ENCODE measurements around the gene SUMO2. TPM values are rescaled to one million over a fixed set of nuclear protein-coding genes. Genes with fewer than 3 reads are reported as not detected.

Gene SUMO2
- polyA plus RNA-seq, 1 donor (not counting 4 experiments of a cell fraction or from before 2014, with no cell fraction given): 393 TPM

- Histone ChIP-seq H3K27me3 (ENCODE audit: control insufficient read depth, extremely low read depth, insufficient read depth, low read length) (no peaks in the 10 kb centered on the region), H3K4me2 (ENCODE audit: control insufficient read depth, extremely low read depth, insufficient read depth, low read depth, low read length) (peak overlapping the region; percentile 99), H3K9me1 (ENCODE audit: control insufficient read depth, extremely low read depth, insufficient read depth, low read length) (no peaks in the 10 kb centered on the region), H3K79me2 (ENCODE audit: control insufficient read depth, insufficient read depth, low read length) (peaks cover 45% of the 10 kb centered on the region), H3K36me3 (ENCODE audit: control insufficient read depth in 2 of 2, extremely low read depth in 1 of 2, insufficient read depth in 2 of 2, low read length in 2 of 2) (peaks cover 5 to 13% of the 10 kb centered on the region in 2 experiments), H3K9me3 (ENCODE audit: control insufficient read depth, low read depth, low read length) (no peaks in the 10 kb centered on the region), H4K20me1 (ENCODE audit: control insufficient read depth, extremely low read depth, insufficient read depth, low read length) (no peaks in the 10 kb centered on the region), H3K27ac (ENCODE audit: control insufficient read depth, insufficient read depth, low read length) (peak overlapping the region; percentile 98), H3K4me1 (ENCODE audit: control insufficient read depth, extremely low read depth, insufficient read depth, low read length) (peaks cover 3% of the 10 kb centered on the region), H3K4me3 (ENCODE audit: control insufficient read depth in 2 of 3, extremely low read depth in 1 of 3, insufficient read depth in 2 of 3, low read depth in 1 of 3, low read length in 3 of 3) (peak overlapping the region; percentile 80 to 100 (median 100)), H2AFZ (ENCODE audit: control insufficient read depth, low read length) (peak overlapping the region; percentile 100), H3K9ac (ENCODE audit: control insufficient read depth, extremely low read depth, insufficient read depth, low read length) (peak overlapping the region; percentile 100)
- dilution Hi-C loops (cut with MboI; ENCODE audit: extremely low pct_ligation_motif_present, low sequenced_read_pairs): no loop called here
- DNase-seq (ENCODE audit: low read depth, low spot score) (no peak), FAIRE-seq (no peak)
- TF ChIP-seq, protein P1, sequence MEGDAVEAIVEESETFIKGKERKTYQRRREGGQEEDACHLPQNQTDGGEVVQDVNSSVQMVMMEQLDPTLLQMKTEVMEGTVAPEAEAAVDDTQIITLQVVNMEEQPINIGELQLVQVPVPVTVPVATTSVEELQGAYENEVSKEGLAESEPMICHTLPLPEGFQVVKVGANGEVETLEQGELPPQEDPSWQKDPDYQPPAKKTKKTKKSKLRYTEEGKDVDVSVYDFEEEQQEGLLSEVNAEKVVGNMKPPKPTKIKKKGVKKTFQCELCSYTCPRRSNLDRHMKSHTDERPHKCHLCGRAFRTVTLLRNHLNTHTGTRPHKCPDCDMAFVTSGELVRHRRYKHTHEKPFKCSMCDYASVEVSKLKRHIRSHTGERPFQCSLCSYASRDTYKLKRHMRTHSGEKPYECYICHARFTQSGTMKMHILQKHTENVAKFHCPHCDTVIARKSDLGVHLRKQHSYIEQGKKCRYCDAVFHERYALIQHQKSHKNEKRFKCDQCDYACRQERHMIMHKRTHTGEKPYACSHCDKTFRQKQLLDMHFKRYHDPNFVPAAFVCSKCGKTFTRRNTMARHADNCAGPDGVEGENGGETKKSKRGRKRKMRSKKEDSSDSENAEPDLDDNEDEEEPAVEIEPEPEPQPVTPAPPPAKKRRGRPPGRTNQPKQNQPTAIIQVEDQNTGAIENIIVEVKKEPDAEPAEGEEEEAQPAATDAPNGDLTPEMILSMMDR (optimal IDR thresholded peaks at IDR 0.05 in 1 of 3, IDR thresholded peaks at IDR 0.05 in 1 of 3, conservative IDR thresholded peaks at IDR 0.05 in 1 of 3; ENCODE audit: extremely low read depth in 1 of 3, insufficient read depth in 2 of 3, low read length in 3 of 3): peak in 1 of 3 experiments; percentile 13
- TF ChIP-seq EZH2 (IDR thresholded peaks at IDR 0.05; ENCODE audit: low read length): no peak
Observed at GRCh38 chr17:75205793-75206163, 23.0 kb upstream of the SUMO2 start.

- DNase-seq (ENCODE audit: low read depth, low spot score): peak; percentile 54
- H3K4me3 ChIP-seq (ENCODE audit: control insufficient read depth in 2 of 3, extremely low read depth in 1 of 3, insufficient read depth in 2 of 3, low read depth in 1 of 3, low read length in 3 of 3): peak within 1 kb of the TSS; percentile 80 to 100 (median 100)
- H3K79me2 ChIP-seq (ENCODE audit: control insufficient read depth, insufficient read depth, low read length): peaks cover 43% of the 10 kb centered on the region
- no peaks in the 10 kb centered on the region for H4K20me1 ChIP-seq (ENCODE audit: control insufficient read depth, extremely low read depth, insufficient read depth, low read length)
- peak within 1 kb of the TSS; percentile 99 for H3K4me2 ChIP-seq (ENCODE audit: control insufficient read depth, extremely low read depth, insufficient read depth, low read depth, low read length)
- TF ChIP-seq, protein P1 (optimal IDR thresholded peaks at IDR 0.05 in 1 of 3, IDR thresholded peaks at IDR 0.05 in 1 of 3, conservative IDR thresholded peaks at IDR 0.05 in 1 of 3; ENCODE audit: extremely low read depth in 1 of 3, insufficient read depth in 2 of 3, low read length in 3 of 3): no peak
- no peak for TF ChIP-seq EZH2 (IDR thresholded peaks at IDR 0.05; ENCODE audit: low read length)
- no peaks in the 10 kb centered on the region for H3K27me3 ChIP-seq (ENCODE audit: control insufficient read depth, extremely low read depth, insufficient read depth, low read length)
- H3K9me1 ChIP-seq (ENCODE audit: control insufficient read depth, extremely low read depth, insufficient read depth, low read length): no peaks in the 10 kb centered on the region
- peaks cover 5 to 11% of the 10 kb centered on the region in 2 experiments for H3K36me3 ChIP-seq (ENCODE audit: control insufficient read depth in 2 of 2, extremely low read depth in 1 of 2, insufficient read depth in 2 of 2, low read length in 2 of 2)
- H2AFZ ChIP-seq (ENCODE audit: control insufficient read depth, low read length): peak within 1 kb of the TSS; percentile 100
- no peak for FAIRE-seq
- H3K9ac ChIP-seq (ENCODE audit: control insufficient read depth, extremely low read depth, insufficient read depth, low read length): peak within 1 kb of the TSS; percentile 100
- peaks cover 3% of the 10 kb centered on the region for H3K4me1 ChIP-seq (ENCODE audit: control insufficient read depth, extremely low read depth, insufficient read depth, low read length)
- H3K9me3 ChIP-seq (ENCODE audit: control insufficient read depth, low read depth, low read length): no peaks in the 10 kb centered on the region
- H3K27ac ChIP-seq (ENCODE audit: control insufficient read depth, insufficient read depth, low read length): peak within 1 kb of the TSS; percentile 98
- dilution Hi-C loops (cut with MboI; ENCODE audit: extremely low pct_ligation_motif_present, low sequenced_read_pairs): no loop called here
Observed at GRCh38 chr17:75205037-75205792, 22.5 kb upstream of the SUMO2 start, which contains the start of gene NUP85. Gene NUP85, plus strand, starts transcription at chr17:75205679. Its CDS starts 83 bp downstream, at chr17:75205762.
